ENCODE data around the gene STRADB.

STRADB gene

GRCh38 chr2:201440182-201440581, 11.4 kb upstream of the STRADB start:
- no peak for DNase-seq (ENCODE audit: low read depth)
- no peak for TF ChIP-seq POLR2A (IDR thresholded peaks at IDR 0.05; ENCODE audit: extremely low read depth, insufficient read length)
- TF ChIP-seq, protein P1, sequence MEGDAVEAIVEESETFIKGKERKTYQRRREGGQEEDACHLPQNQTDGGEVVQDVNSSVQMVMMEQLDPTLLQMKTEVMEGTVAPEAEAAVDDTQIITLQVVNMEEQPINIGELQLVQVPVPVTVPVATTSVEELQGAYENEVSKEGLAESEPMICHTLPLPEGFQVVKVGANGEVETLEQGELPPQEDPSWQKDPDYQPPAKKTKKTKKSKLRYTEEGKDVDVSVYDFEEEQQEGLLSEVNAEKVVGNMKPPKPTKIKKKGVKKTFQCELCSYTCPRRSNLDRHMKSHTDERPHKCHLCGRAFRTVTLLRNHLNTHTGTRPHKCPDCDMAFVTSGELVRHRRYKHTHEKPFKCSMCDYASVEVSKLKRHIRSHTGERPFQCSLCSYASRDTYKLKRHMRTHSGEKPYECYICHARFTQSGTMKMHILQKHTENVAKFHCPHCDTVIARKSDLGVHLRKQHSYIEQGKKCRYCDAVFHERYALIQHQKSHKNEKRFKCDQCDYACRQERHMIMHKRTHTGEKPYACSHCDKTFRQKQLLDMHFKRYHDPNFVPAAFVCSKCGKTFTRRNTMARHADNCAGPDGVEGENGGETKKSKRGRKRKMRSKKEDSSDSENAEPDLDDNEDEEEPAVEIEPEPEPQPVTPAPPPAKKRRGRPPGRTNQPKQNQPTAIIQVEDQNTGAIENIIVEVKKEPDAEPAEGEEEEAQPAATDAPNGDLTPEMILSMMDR (IDR thresholded peaks at IDR 0.05; ENCODE audit: low read depth, low read length) = no peak
- TF ChIP-seq MYC (IDR thresholded peaks at IDR 0.05; ENCODE audit: low read depth, low read length) = no peak
- no peak for TF ChIP-seq MAX (IDR thresholded peaks at IDR 0.05; ENCODE audit: low read depth, low read length)
- H3K4me3 ChIP-seq (ENCODE audit: low read depth, low read length) = no peak overlapping the region

DNA sequence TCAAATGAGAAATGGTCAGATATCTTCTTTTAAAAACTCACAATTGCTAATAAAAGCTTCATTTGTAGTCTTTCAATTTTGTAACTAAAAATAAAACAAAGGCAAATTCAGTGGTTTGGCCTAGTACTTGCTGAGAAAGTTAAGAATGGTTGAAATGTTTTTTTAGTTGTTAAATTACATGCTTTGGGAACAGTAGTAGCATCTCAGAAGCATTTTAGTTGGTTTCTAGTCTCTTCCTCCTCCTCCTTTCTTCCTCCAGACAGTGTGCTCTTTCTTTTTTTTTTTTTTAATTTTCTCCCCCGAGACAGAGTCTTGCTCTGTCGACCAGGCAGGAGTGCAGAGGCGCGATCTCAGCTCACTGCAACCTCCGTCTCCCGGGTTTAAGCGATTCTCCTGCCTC, 10.1 kb upstream of the STRADB start:
- no peak overlapping the region for H3K4me3 ChIP-seq (ENCODE audit: low read depth, low read length)
- no peak for TF ChIP-seq POLR2A (IDR thresholded peaks at IDR 0.05; ENCODE audit: extremely low read depth, insufficient read length)
- TF ChIP-seq MAX (IDR thresholded peaks at IDR 0.05; ENCODE audit: low read depth, low read length) = no peak
- no peak for TF ChIP-seq MYC (IDR thresholded peaks at IDR 0.05; ENCODE audit: low read depth, low read length)
- TF ChIP-seq, protein P1 (IDR thresholded peaks at IDR 0.05; ENCODE audit: low read depth, low read length) = no peak
- DNase-seq (ENCODE audit: low read depth) = no peak

- DNase-seq (ENCODE audit: low read depth) = no peak
- TF ChIP-seq MAX (IDR thresholded peaks at IDR 0.05; ENCODE audit: low read depth, low read length) = no peak
- TF ChIP-seq, protein P1 (IDR thresholded peaks at IDR 0.05; ENCODE audit: low read depth, low read length) = no peak
- TF ChIP-seq MYC (IDR thresholded peaks at IDR 0.05; ENCODE audit: low read depth, low read length) = no peak
- no peak for TF ChIP-seq POLR2A (IDR thresholded peaks at IDR 0.05; ENCODE audit: extremely low read depth, insufficient read length)
- H3K4me3 ChIP-seq (ENCODE audit: low read depth, low read length) = no peak overlapping the region
Measured at GRCh38 chr2:201444746-201445465, 6.6 kb upstream of the STRADB start.

GRCh38 chr2:201447086-201447485, 4.5 kb upstream of the STRADB start:
- no peak for DNase-seq (ENCODE audit: low read depth)
- TF ChIP-seq MAX (IDR thresholded peaks at IDR 0.05; ENCODE audit: low read depth, low read length) (no peak), MYC (IDR thresholded peaks at IDR 0.05; ENCODE audit: low read depth, low read length) (no peak), POLR2A (IDR thresholded peaks at IDR 0.05; ENCODE audit: extremely low read depth, insufficient read length) (no peak)
- TF ChIP-seq, protein P1 (IDR thresholded peaks at IDR 0.05; ENCODE audit: low read depth, low read length) = no peak

GRCh38 chr2:201448061-201448460, 3.5 kb upstream of the STRADB start:
- DNase-seq (ENCODE audit: low read depth) = no peak
- no peak overlapping the region for H3K4me3 ChIP-seq (ENCODE audit: low read depth, low read length)
- TF ChIP-seq MAX (IDR thresholded peaks at IDR 0.05; ENCODE audit: low read depth, low read length) = no peak
- TF ChIP-seq POLR2A (IDR thresholded peaks at IDR 0.05; ENCODE audit: extremely low read depth, insufficient read length) = no peak
- TF ChIP-seq, protein P1 (IDR thresholded peaks at IDR 0.05; ENCODE audit: low read depth, low read length) = no peak
- TF ChIP-seq MYC (IDR thresholded peaks at IDR 0.05; ENCODE audit: low read depth, low read length) = no peak

More at GRCh38 chr2:201447086-201447485, 4.5 kb upstream of the STRADB start:
- no peak overlapping the region for H3K4me3 ChIP-seq (ENCODE audit: low read depth, low read length)
